IPS-18a (cell line): ENCODE results near the gene PDE8B.

Experiments used
- H3K27ac ChIP-seq: one replicate; pipeline ENCODE4 v1.5.1; 2013; ENCODE audit warnings: low read length
- H3K27me3 ChIP-seq: one replicate; pipeline ENCODE4 v1.6.1; 2013; ENCODE audit warnings: mild to moderate bottlenecking, low read length; ENCODE audit not compliant: control insufficient read depth, insufficient read depth
- H3K36me3 ChIP-seq: one replicate; pipeline ENCODE4 v1.6.1; 2013; ENCODE audit warnings: low read depth, low read length; ENCODE audit not compliant: control insufficient read depth
- H3K4me1 ChIP-seq: one replicate; pipeline ENCODE4 v1.6.1; 2013; ENCODE audit warnings: low read depth, low read length; ENCODE audit not compliant: control insufficient read depth
- H3K4me3 ChIP-seq: one replicate; pipeline ENCODE4 v1.5.1; 2013; ENCODE audit warnings: low read length
- H3K9ac ChIP-seq: one replicate; pipeline ENCODE4 v1.6.1; 2013; ENCODE audit warnings: mild to moderate bottlenecking, low read length, moderate library complexity
- H3K9me3 ChIP-seq: one replicate; pipeline ENCODE4 v1.6.1; 2013; ENCODE audit warnings: low read depth, low read length; ENCODE audit not compliant: control insufficient read depth

The PDE8B gene

GRCh38 chr5:77333036-77333435, 122.6 kb downstream of the PDE8B start:
- Histone ChIP-seq H3K27ac (no peak overlapping the region), H3K4me3 (no peak overlapping the region), H3K9me3 (no peaks in the 10 kb centered on the region), H3K36me3 (no peaks in the 10 kb centered on the region), H3K4me1 (peaks cover 20% of the 10 kb centered on the region), H3K9ac (no peak overlapping the region), H3K27me3 (no peaks in the 10 kb centered on the region)

DNA sequence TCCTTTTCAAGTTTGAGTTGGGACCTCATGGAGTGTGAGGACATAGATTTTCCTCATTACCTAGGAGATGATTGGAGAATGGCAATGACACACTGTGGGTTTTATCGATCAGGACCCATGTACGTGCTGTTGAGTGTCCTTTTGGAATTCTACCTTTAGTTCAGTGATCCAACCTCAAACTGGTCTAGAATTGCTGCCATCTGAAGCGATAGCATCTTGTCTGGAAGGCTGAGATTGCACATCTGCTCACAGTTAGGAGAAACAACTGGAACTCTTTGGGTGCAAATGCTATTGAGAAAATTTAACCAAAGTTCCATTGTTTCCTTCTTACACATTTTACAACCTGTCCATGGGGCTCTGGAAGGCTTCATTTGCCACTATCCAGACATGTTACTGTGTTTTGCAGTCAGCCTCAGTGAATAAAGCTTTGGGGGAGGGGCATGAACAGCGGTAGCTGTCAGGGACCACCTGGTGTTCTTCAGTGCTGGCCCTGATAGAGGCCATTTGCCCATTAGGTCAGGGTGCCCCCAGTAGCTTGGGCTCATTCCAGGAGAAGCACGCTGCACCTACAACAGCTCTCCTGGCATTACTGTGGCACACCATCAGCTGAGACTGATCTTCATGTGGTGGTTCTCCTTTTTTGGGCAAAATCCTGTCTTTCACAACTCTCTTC, 123.1 kb downstream of the PDE8B start:
- H3K4me1 ChIP-seq: peaks cover 22% of the 10 kb centered on the region

GRCh38 chr5:77337246-77337645, 126.8 kb downstream of the PDE8B start:
- Histone ChIP-seq H3K9me3 (no peaks in the 10 kb centered on the region), H3K9ac (no peak overlapping the region), H3K4me1 (peaks cover 22% of the 10 kb centered on the region), H3K27ac (no peak overlapping the region), H3K36me3 (no peaks in the 10 kb centered on the region), H3K4me3 (no peak overlapping the region), H3K27me3 (no peaks in the 10 kb centered on the region)

More for the DNA sequence above, 123.1 kb downstream of the PDE8B start:
- Histone ChIP-seq H3K4me3 (no peak overlapping the region), H3K27me3 (no peaks in the 10 kb centered on the region), H3K36me3 (no peaks in the 10 kb centered on the region), H3K9me3 (no peaks in the 10 kb centered on the region), H3K9ac (no peak overlapping the region), H3K27ac (no peak overlapping the region)

DNA sequence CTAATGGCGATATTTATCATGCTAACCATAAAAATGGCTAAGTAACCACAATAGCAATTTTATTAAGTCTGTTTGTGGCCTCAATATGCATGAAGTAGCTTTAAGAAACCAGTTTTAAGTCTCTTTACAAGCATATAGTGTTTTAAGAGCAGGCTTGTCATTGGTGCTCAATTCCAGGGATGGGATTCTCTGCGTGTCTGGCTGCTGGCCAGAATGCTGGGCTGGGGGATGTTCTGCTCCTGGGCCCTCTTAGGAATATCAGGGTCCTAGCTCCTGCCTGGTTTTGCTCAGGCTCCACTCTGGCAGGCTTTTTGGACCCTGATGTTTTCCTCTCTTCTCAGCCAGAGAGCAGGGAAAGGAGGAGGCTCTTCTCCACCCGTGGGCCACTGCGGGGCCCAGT, 127.2 kb downstream of the PDE8B start:
- Histone ChIP-seq H3K4me3 (no peak overlapping the region), H3K36me3 (no peaks in the 10 kb centered on the region), H3K9ac (no peak overlapping the region), H3K4me1 (peaks cover 22% of the 10 kb centered on the region), H3K9me3 (no peaks in the 10 kb centered on the region), H3K27me3 (no peaks in the 10 kb centered on the region), H3K27ac (no peak overlapping the region)

GRCh38 chr5:77339337-77339890, 128.9 kb downstream of the PDE8B start:
- Histone ChIP-seq H3K9me3 (no peaks in the 10 kb centered on the region), H3K4me1 (peaks cover 11% of the 10 kb centered on the region), H3K36me3 (no peaks in the 10 kb centered on the region), H3K27ac (no peak overlapping the region), H3K9ac (no peak overlapping the region), H3K27me3 (no peaks in the 10 kb centered on the region), H3K4me3 (no peak overlapping the region)

DNA sequence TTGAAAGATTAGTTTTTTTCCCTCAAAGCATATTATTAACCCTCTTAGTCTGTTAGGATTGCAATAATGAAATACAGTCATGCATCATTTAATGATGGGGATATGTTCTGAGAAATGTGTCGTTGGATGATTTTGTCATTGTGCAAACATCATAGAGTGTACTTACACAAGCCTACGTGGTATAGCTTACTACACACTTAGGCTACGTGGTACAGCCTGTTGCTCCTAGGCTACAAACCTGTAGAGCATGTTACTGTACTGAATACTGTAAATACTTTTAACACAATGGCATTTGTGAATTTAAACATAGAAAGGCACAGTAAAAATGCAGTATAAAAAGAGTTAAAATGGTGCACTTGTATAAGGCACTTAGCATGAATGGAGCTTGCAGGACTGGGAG, 132.7 kb downstream of the PDE8B start:
- Histone ChIP-seq H3K27ac (no peak overlapping the region), H3K27me3 (no peaks in the 10 kb centered on the region), H3K9me3 (no peaks in the 10 kb centered on the region), H3K36me3 (no peaks in the 10 kb centered on the region), H3K4me1 (peaks cover under 1% of the 10 kb centered on the region), H3K9ac (no peak overlapping the region), H3K4me3 (no peak overlapping the region)

GRCh38 chr5:77347435-77348098, 137.1 kb downstream of the PDE8B start:
- H3K36me3 ChIP-seq: no peaks in the 10 kb centered on the region
- H3K9me3 ChIP-seq: no peaks in the 10 kb centered on the region
- H3K4me3 ChIP-seq: no peak overlapping the region
- H3K4me1 ChIP-seq: no peaks in the 10 kb centered on the region
- H3K27me3 ChIP-seq: no peaks in the 10 kb centered on the region
- no peak overlapping the region for H3K27ac ChIP-seq
- H3K9ac ChIP-seq: no peak overlapping the region

GRCh38 chr5:77353251-77353650, 142.8 kb downstream of the PDE8B start:
- Histone ChIP-seq H3K36me3 (no peaks in the 10 kb centered on the region), H3K4me1 (no peaks in the 10 kb centered on the region), H3K27me3 (no peaks in the 10 kb centered on the region), H3K9ac (no peak overlapping the region), H3K9me3 (no peaks in the 10 kb centered on the region), H3K27ac (no peak overlapping the region), H3K4me3 (no peak overlapping the region)

GRCh38 chr5:77354454-77354853, 144.0 kb downstream of the PDE8B start:
- Histone ChIP-seq H3K36me3 (no peaks in the 10 kb centered on the region), H3K27me3 (no peaks in the 10 kb centered on the region), H3K4me3 (no peak overlapping the region), H3K9ac (no peak overlapping the region), H3K27ac (no peak overlapping the region), H3K9me3 (no peaks in the 10 kb centered on the region), H3K4me1 (no peaks in the 10 kb centered on the region)

GRCh38 chr5:77355080-77355479, 144.6 kb downstream of the PDE8B start:
- H3K27ac ChIP-seq: no peak overlapping the region
- no peak overlapping the region for H3K4me3 ChIP-seq
- H3K9ac ChIP-seq: no peak overlapping the region
- no peaks in the 10 kb centered on the region for H3K4me1 ChIP-seq
- H3K9me3 ChIP-seq: no peaks in the 10 kb centered on the region
- no peaks in the 10 kb centered on the region for H3K36me3 ChIP-seq
- H3K27me3 ChIP-seq: no peaks in the 10 kb centered on the region

DNA sequence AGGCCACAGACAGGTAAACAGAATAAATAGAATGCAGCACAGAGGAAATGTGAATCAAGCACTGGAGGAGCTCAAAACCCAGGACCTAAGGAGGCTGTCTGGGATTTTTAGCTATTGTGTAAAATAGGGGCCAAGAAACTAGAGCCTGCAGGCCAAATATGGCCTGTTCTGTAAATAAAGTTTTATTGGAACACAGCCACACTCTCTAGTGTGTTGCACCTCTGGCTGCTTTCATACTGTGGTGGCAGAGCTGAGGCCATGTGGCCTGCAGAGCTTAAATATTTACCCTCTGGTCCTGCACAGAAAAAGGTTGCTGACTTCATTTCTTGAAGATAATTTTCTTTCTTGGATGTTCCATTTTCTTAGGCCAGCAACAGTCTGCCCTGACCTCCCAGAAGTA, 145.3 kb downstream of the PDE8B start:
- H3K36me3 ChIP-seq: no peaks in the 10 kb centered on the region
- H3K4me3 ChIP-seq: no peak overlapping the region
- H3K27ac ChIP-seq: no peak overlapping the region
- no peaks in the 10 kb centered on the region for H3K27me3 ChIP-seq
- no peaks in the 10 kb centered on the region for H3K9me3 ChIP-seq
- H3K4me1 ChIP-seq: no peaks in the 10 kb centered on the region
- no peak overlapping the region for H3K9ac ChIP-seq

DNA sequence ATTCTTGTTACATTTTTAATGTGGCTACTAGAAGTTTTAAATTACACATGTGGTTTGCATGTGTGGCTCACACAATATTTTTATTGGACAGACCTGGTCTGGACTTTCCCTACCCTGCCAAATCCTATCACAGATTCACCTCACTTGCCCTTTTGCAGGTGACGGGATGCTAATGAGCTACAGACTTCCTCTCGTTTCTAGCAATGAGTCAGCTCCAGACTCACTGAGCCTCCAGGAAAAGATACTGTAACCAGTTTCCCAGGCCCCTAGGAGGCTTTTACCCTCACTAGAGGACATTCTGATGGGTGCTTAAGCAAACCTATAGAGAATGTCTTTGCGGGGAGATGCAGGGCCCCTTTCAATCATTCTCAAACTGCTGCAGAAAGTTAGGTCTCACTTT, 146.3 kb downstream of the PDE8B start:
- no peaks in the 10 kb centered on the region for H3K4me1 ChIP-seq
- no peaks in the 10 kb centered on the region for H3K9me3 ChIP-seq
- no peak overlapping the region for H3K27ac ChIP-seq
- H3K4me3 ChIP-seq: no peak overlapping the region
- no peak overlapping the region for H3K9ac ChIP-seq
- H3K36me3 ChIP-seq: no peaks in the 10 kb centered on the region
- H3K27me3 ChIP-seq: no peaks in the 10 kb centered on the region
